MM.1S (cell line): Measurements from ENCODE around the gene BCL2L2.

Source experiments
- DNase-seq: peaks from one replicate; pipeline ENCODE4 v3.0.0-alpha.2; 2015
- H2AFZ ChIP-seq: fragments of 300-600 bp; sonication (generic); 2 replicates; pipeline ENCODE4 v1.6.0; 2016; ENCODE audit warnings: antibody characterized with exemption, low read length
- H3F3A ChIP-seq: fragments of 300-600 bp; sonication (generic); 2 replicates; pipeline ENCODE4 v1.6.1; 2016; ENCODE audit warnings: mild to moderate bottlenecking, antibody characterized with exemption, low read length, moderate library complexity, mixed read lengths; ENCODE audit not compliant: insufficient read depth
- H3K27ac ChIP-seq: fragments of 300-600 bp; sonication (generic); 2 replicates; pipeline ENCODE4 v1.5.1; 2016; ENCODE audit warnings: mild to moderate bottlenecking, low read length
- H3K27me3 ChIP-seq: fragments of 300-600 bp; sonication (generic); replicated peaks from 2 replicates; pipeline ENCODE4 v1.6.0; 2016; ENCODE audit warnings: low read length; ENCODE audit not compliant: insufficient read depth
- H3K36me3 ChIP-seq: fragments of 300-600 bp; sonication (generic); replicated peaks from 2 replicates; pipeline ENCODE4 v1.6.1; 2016; ENCODE audit warnings: mild to moderate bottlenecking, low read length, mixed read lengths; ENCODE audit not compliant: insufficient read depth
- H3K4me1 ChIP-seq: fragments of 300-600 bp; sonication (generic); 2 replicates; pipeline ENCODE4 v1.6.1; 2016; ENCODE audit warnings: low read length, mixed read lengths
- H3K4me2 ChIP-seq: fragments of 300-600 bp; sonication (generic); 2 replicates; pipeline ENCODE4 v1.6.0; 2016; ENCODE audit warnings: low read depth, low read length
- H3K4me3 ChIP-seq: fragments of 300-600 bp; sonication (generic); 2 replicates; pipeline ENCODE4 v1.5.1; 2016; ENCODE audit warnings: low read length, mixed read lengths
- H3K79me2 ChIP-seq: fragments of 300-600 bp; sonication (generic); 2 replicates; pipeline ENCODE4 v1.6.1; 2016; ENCODE audit warnings: mixed run types, low read length, mixed read lengths
- H3K9ac ChIP-seq: fragments of 300-600 bp; sonication (generic); 2 replicates; pipeline ENCODE4 v1.6.1; 2016; ENCODE audit warnings: low read length, mixed read lengths
- H3K9me2 ChIP-seq: fragments of 300-600 bp; sonication (generic); replicated peaks from 2 replicates; pipeline ENCODE4 v1.6.1; 2016; ENCODE audit warnings: mild to moderate bottlenecking, low read length, mixed read lengths; ENCODE audit not compliant: insufficient read depth
- H3K9me3 ChIP-seq: fragments of 300-600 bp; sonication (generic); replicated peaks from 2 replicates; pipeline ENCODE4 v1.6.1; 2016; ENCODE audit warnings: mild to moderate bottlenecking, low read length, mixed read lengths; ENCODE audit not compliant: insufficient read depth
- H4K20me1 ChIP-seq: fragments of 300-600 bp; sonication (generic); 2 replicates; pipeline ENCODE4 v1.6.1; 2016; ENCODE audit warnings: mild to moderate bottlenecking, low read length, moderate library complexity, mixed read lengths; ENCODE audit not compliant: insufficient read depth
- EZH2 ChIP-seq: fragments of 300-600 bp; sonication (generic); optimal IDR thresholded peaks from 2 replicates; pipeline ENCODE3; 2017; ENCODE audit warnings: low read depth, mild to moderate bottlenecking, antibody characterized with exemption, low read length, mixed read lengths
- EZH2phosphoT487 ChIP-seq: fragments of 300-600 bp; sonication (generic); IDR thresholded peaks from 2 replicates; pipeline ENCODE4 v1.6.1; 2018; ENCODE audit warnings: antibody characterized with exemption, low read length
- TF ChIP-seq, protein P1 (sequence below): fragments of 300-600 bp; sonication (generic); IDR thresholded peaks from 2 replicates; pipeline ENCODE4 v1.5.1; 2016; ENCODE audit warnings: antibody characterized with exemption, low read length, mixed read lengths

The BCL2L2 gene

DNA sequence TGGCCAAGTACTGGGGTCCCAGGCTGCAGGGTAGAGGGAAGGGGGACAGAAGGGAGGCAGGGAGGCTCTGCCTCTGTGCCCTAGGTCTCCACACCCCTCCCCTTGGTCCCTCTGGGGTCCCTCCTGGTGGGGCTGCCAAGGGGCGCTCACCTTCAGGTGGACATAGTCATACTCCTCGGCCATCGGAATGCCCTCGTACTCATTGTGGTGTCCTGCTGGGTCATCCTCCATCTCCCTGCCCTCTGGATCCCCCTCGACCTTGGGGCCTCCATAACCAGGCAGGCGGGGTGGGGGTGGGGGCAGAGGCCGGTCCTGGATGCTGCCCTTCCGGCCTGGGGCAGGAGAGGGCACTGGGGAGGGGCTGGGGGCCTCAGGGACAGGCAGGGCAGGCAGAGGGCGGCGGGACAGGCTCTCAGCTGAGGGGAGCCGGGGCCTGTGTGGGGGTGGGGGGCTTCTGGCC, 52.6 kb downstream of the BCL2L2 start:
- Histone ChIP-seq H3K36me3 (no peaks in the 10 kb centered on the region), H3K9me3 (no peaks in the 10 kb centered on the region), H3K9me2 (no peaks in the 10 kb centered on the region), H3K4me3 (no peak overlapping the region), H3K27me3 (peaks cover 4% of the 10 kb centered on the region), H3F3A (no peaks in the 10 kb centered on the region), H3K27ac (no peak overlapping the region), H4K20me1 (no peaks in the 10 kb centered on the region), H3K79me2 (no peaks in the 10 kb centered on the region), H3K4me2 (no peak overlapping the region), H3K9ac (no peak overlapping the region), H3K4me1 (no peaks in the 10 kb centered on the region), H2AFZ (no peak overlapping the region)
- TF ChIP-seq EZH2phosphoT487 (no peak), EZH2 (no peak)
- TF ChIP-seq, protein P1, sequence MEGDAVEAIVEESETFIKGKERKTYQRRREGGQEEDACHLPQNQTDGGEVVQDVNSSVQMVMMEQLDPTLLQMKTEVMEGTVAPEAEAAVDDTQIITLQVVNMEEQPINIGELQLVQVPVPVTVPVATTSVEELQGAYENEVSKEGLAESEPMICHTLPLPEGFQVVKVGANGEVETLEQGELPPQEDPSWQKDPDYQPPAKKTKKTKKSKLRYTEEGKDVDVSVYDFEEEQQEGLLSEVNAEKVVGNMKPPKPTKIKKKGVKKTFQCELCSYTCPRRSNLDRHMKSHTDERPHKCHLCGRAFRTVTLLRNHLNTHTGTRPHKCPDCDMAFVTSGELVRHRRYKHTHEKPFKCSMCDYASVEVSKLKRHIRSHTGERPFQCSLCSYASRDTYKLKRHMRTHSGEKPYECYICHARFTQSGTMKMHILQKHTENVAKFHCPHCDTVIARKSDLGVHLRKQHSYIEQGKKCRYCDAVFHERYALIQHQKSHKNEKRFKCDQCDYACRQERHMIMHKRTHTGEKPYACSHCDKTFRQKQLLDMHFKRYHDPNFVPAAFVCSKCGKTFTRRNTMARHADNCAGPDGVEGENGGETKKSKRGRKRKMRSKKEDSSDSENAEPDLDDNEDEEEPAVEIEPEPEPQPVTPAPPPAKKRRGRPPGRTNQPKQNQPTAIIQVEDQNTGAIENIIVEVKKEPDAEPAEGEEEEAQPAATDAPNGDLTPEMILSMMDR, result no peak
- DNase-seq, result no peak

DNA sequence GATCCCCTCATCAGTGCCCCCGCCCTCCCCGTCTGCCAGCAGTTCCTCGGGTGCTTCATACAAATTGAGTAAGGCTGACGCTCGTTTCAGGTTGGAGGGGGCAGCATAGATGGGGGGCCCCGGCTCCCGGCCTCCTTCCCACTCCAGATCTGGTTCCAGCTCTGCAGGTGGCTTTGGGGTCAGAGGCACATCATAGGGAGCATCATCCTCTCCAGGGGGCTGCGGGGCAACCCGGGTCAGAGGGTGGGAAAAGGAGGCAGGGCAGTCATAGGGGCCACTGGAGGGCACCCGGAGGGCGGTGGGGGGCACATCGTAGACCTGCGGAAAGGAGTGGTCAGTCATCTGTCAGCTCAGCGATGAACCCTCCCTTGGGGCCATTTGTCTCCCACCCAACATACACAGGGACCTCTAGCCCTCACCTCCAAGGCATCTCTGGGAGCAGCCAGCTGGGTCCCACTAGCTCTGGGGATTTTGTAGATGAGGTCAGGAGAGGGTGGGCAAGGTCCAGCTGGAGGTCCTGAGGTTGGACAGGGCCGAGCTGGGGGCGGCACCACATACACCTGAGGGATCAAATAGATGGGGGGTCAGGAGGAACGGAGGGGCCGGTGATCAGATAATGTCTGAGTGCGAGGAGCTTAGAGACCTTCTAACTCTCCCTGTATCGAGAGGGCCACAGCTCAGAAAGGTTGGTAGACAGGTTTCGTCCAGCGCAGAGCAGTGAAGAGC, 53.3 kb downstream of the BCL2L2 start:
- Histone ChIP-seq H3K27ac (no peak overlapping the region), H2AFZ (no peak overlapping the region), H3K9me3 (no peaks in the 10 kb centered on the region), H3F3A (no peaks in the 10 kb centered on the region), H3K79me2 (no peaks in the 10 kb centered on the region), H3K36me3 (no peaks in the 10 kb centered on the region), H3K9me2 (no peaks in the 10 kb centered on the region), H3K4me2 (no peak overlapping the region), H4K20me1 (no peaks in the 10 kb centered on the region), H3K27me3 (peaks cover 7% of the 10 kb centered on the region), H3K4me3 (no peak overlapping the region), H3K4me1 (no peaks in the 10 kb centered on the region), H3K9ac (no peak overlapping the region)
- TF ChIP-seq EZH2phosphoT487, result no peak
- no peak for TF ChIP-seq EZH2
- TF ChIP-seq, protein P1, result no peak
- no peak for DNase-seq

DNA sequence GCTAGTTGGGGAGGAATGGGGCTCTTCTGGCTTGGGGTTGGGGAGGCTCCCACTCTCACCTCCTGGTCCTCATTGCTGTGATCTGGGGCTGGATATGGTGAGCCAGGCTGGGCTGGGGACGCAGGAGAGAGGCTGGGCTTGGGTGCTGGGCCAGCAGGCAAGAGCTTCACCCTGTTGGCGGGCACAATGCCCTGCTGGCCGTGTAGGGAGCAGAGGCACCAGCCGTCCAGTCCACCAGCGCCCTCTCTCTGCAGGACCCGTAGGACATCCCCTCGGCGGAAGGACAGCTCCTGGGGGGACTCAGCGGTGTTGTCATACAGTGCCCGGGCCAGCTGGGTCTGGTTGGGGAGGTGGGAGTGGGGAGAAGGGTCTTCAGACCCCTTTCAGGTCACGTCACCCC, 53.9 kb downstream of the BCL2L2 start:
- Histone ChIP-seq H3K9ac (no peak overlapping the region), H3K79me2 (no peaks in the 10 kb centered on the region), H3K4me1 (no peaks in the 10 kb centered on the region), H3K9me3 (no peaks in the 10 kb centered on the region), H3K27ac (no peak overlapping the region), H3K4me2 (no peak overlapping the region), H3K27me3 (peaks cover 7% of the 10 kb centered on the region), H3K4me3 (no peak overlapping the region), H3K36me3 (no peaks in the 10 kb centered on the region), H3F3A (no peaks in the 10 kb centered on the region), H2AFZ (no peak overlapping the region), H4K20me1 (no peaks in the 10 kb centered on the region), H3K9me2 (no peaks in the 10 kb centered on the region)
- no peak for TF ChIP-seq EZH2phosphoT487
- TF ChIP-seq, protein P1, result no peak
- TF ChIP-seq EZH2, result no peak
- no peak for DNase-seq
